ENCODE measurements around the gene MAL.

- TF ChIP-seq CTCF (IDR thresholded peaks at IDR 0.05) (no peak), POLR2A (IDR thresholded peaks at IDR 0.05) (no peak)
These were observed 14.5 kb downstream of the MAL start for GRCh38 chr2:95039978-95040377.

Data from tibial nerve (tissue), 3 donors.